Measurements from ENCODE around the gene FAT1. TPM values are rescaled to one million over a fixed set of nuclear protein-coding genes. Genes with fewer than 3 reads are reported as not detected.

The FAT1 gene
- total RNA-seq, 4 donors from 2014 or later, result 91.2 to 133 (median 105) TPM

DNA sequence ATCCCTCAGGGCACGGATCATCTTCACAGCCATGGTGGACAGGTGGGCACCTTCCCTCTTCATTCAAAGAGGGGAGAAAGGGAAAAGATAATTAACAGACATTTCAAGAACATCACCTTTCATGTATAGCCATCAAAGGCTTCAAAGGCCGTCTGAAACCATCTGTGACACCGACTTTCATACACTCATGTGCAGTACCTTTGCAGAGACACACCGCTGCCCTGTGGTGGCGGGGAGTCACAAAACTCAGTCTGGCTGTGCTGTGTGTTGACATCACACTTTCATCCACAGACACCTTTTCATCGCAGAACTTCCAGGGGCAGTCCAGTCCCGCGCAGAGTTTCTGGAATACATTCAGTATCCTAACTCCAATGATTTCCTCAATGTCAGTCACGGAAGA is 120.7 kb downstream of the FAT1 start:
- H3K36me3 ChIP-seq, result peaks cover 88% of the 10 kb centered on the region

DNA sequence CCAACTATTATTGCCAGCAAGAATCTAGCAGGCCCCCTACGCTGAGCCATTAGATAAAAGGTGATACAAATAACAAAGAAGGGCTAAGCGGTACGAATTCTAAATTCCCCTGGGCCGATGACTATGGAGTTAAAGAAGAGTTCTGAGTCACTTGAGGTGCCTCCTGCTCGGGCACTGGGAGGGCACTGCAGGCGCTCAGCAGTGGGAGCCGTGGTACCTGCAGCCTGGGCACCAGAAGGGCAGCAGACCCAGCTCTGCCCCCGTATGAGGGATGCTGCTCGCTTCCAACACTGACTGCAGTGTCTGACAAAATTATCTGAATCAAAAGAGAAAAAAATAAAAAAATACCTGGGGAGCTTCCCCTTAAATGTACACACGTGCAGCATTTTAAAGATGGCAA is 124.2 kb downstream of the FAT1 start:
- no peak for DNase-seq (ENCODE audit: low spot score in 2 of 2)
- H3K9me3 ChIP-seq, result no peaks in the 10 kb centered on the region
- H3K36me3 ChIP-seq, result peaks cover 92% of the 10 kb centered on the region
- 92% methylated on average over 10 of the region's 10 CpGs for WGBS
- TF ChIP-seq, protein P1, sequence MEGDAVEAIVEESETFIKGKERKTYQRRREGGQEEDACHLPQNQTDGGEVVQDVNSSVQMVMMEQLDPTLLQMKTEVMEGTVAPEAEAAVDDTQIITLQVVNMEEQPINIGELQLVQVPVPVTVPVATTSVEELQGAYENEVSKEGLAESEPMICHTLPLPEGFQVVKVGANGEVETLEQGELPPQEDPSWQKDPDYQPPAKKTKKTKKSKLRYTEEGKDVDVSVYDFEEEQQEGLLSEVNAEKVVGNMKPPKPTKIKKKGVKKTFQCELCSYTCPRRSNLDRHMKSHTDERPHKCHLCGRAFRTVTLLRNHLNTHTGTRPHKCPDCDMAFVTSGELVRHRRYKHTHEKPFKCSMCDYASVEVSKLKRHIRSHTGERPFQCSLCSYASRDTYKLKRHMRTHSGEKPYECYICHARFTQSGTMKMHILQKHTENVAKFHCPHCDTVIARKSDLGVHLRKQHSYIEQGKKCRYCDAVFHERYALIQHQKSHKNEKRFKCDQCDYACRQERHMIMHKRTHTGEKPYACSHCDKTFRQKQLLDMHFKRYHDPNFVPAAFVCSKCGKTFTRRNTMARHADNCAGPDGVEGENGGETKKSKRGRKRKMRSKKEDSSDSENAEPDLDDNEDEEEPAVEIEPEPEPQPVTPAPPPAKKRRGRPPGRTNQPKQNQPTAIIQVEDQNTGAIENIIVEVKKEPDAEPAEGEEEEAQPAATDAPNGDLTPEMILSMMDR (IDR thresholded peaks at IDR 0.05), result no peak
- TF ChIP-seq POLR2A (IDR thresholded peaks at IDR 0.05), result no peak
- no peak for TF ChIP-seq EP300 (IDR thresholded peaks at IDR 0.05)
- no peak for TF ChIP-seq POLR2AphosphoS5 (IDR thresholded peaks at IDR 0.05)
- H3K4me3 ChIP-seq, result no peak overlapping the region
- H3K4me1 ChIP-seq, result no peaks in the 10 kb centered on the region
- no peak overlapping the region for H3K27ac ChIP-seq
- no peaks in the 10 kb centered on the region for H3K27me3 ChIP-seq

More for the DNA sequence above, 120.7 kb downstream of the FAT1 start:
- no peaks in the 10 kb centered on the region for H3K9me3 ChIP-seq
- no peak overlapping the region for H3K4me3 ChIP-seq
- no peak for TF ChIP-seq POLR2AphosphoS5 (IDR thresholded peaks at IDR 0.05)
- TF ChIP-seq, protein P1 (IDR thresholded peaks at IDR 0.05), result no peak
- no peak for DNase-seq (ENCODE audit: low spot score in 2 of 2)
- no peak overlapping the region for H3K27ac ChIP-seq
- 96% methylated on average over 9 of the region's 9 CpGs for WGBS
- no peaks in the 10 kb centered on the region for H3K27me3 ChIP-seq
- H3K4me1 ChIP-seq, result no peaks in the 10 kb centered on the region

DNA sequence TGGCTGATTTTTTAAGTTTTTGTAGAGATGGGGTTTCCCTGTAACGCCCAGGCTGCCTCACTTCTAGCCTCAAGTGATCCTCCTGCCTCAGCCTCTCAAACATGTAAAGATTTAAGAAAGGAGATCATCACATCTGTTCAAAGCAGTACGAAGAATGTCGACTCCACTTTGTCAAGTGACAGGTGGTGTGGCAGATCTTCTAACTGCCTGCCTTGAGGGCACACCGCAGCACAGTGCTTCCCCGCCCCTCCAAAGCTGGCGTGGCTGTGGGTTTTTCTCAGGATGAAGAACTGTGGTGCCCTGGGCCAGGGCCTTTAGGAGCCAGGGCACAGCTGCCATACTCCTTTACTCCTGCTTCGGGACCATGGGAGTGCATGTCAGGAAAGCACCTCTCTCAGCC is 125.0 kb downstream of the FAT1 start:
- H3K27ac ChIP-seq, result no peak overlapping the region
- H3K9me3 ChIP-seq, result no peaks in the 10 kb centered on the region
- H3K27me3 ChIP-seq, result no peaks in the 10 kb centered on the region
- H3K36me3 ChIP-seq, result peaks cover 88% of the 10 kb centered on the region
- 92% methylated on average over 7 of the region's 7 CpGs for WGBS
- no peak overlapping the region for H3K4me3 ChIP-seq
- no peak for DNase-seq (ENCODE audit: low spot score in 2 of 2)
- no peaks in the 10 kb centered on the region for H3K4me1 ChIP-seq
- TF ChIP-seq POLR2A (IDR thresholded peaks at IDR 0.05) (no peak), EP300 (IDR thresholded peaks at IDR 0.05) (no peak), POLR2AphosphoS5 (IDR thresholded peaks at IDR 0.05) (no peak)
- TF ChIP-seq, protein P1 (IDR thresholded peaks at IDR 0.05), result no peak

DNA sequence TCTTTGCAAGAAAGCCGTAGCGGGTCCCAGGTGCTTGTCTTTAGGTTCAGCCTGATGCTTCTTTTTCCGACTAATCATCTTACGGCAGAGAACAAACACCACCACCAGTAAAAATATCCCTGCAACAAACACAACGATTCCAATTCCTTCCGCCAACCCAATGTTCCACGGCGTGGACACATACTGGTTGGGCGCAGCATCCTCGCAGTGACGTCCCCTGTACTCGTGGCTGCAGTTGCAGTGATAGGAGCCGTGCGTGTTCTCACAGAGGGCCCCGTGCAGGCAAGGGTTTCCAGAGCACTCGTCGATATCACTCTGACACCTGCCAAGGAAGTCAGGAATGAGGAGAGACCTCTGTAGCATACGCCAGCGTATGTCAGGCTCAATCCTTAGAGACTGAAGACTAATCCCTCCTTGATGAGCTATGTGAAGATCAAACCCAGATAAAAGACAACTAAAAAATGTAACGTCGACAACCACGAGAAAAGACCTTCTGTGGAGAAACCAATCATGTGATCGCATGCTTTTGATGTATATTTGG is 126.7 kb downstream of the FAT1 start:
- Histone ChIP-seq H3K27me3 (no peaks in the 10 kb centered on the region), H3K4me1 (no peaks in the 10 kb centered on the region), H3K9me3 (no peaks in the 10 kb centered on the region), H3K4me3 (no peak overlapping the region), H3K36me3 (peaks cover 81% of the 10 kb centered on the region), H3K27ac (no peak overlapping the region)
- WGBS, result 96% methylated on average over 23 of the region's 23 CpGs
- TF ChIP-seq POLR2AphosphoS5 (IDR thresholded peaks at IDR 0.05) (no peak), EP300 (IDR thresholded peaks at IDR 0.05) (no peak), POLR2A (IDR thresholded peaks at IDR 0.05) (no peak)
- TF ChIP-seq, protein P1 (IDR thresholded peaks at IDR 0.05), result no peak
- no peak for DNase-seq (ENCODE audit: low spot score in 2 of 2)

DNA sequence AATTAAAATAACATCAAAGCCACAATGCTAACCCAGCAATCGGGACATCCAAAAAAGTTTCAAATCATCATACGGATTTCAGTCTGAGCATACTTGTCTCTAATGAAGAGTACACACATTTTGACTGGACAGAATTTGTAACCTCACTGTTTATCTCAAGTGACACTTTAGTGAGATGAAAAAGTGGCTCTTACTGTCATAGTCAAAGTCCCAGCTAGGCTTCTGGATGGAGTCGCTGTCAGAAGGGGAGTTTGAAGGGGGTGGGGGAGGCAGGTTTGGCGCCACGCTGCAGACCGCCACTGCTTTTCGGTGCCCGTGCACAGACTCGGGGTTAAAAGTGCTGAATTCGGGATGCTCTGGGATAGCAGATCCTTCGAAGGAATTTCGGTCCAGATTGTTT is 127.3 kb downstream of the FAT1 start:
- H3K9me3 ChIP-seq, result no peaks in the 10 kb centered on the region
- H3K4me3 ChIP-seq, result no peak overlapping the region
- no peak overlapping the region for H3K27ac ChIP-seq
- no peaks in the 10 kb centered on the region for H3K4me1 ChIP-seq
- no peak for DNase-seq (ENCODE audit: low spot score in 2 of 2)
- H3K27me3 ChIP-seq, result no peaks in the 10 kb centered on the region
- H3K36me3 ChIP-seq, result peaks cover 76% of the 10 kb centered on the region
- 95% methylated on average over 12 of the region's 12 CpGs for WGBS
- no peak for TF ChIP-seq EP300 (IDR thresholded peaks at IDR 0.05)
- TF ChIP-seq, protein P1 (IDR thresholded peaks at IDR 0.05), result no peak
- no peak for TF ChIP-seq POLR2A (IDR thresholded peaks at IDR 0.05)
- no peak for TF ChIP-seq POLR2AphosphoS5 (IDR thresholded peaks at IDR 0.05)

Measured in suprapubic skin (tissue), 4 donors.